Urothelium cell line (cell line): ENCODE measurements around the gene CLEC2L.

ENCODE experiments used
- DNase-seq: peaks from one replicate; pipeline ENCODE4 v3.0.0; 2011; ENCODE audit warnings: low spot score, mixed read lengths
- FAIRE-seq: peaks from 2 replicates; lab custom pipeline; 2011; peaks lifted over from hg19 to GRCh38; lab: Jason Lieb, UNC

CLEC2L gene

DNA sequence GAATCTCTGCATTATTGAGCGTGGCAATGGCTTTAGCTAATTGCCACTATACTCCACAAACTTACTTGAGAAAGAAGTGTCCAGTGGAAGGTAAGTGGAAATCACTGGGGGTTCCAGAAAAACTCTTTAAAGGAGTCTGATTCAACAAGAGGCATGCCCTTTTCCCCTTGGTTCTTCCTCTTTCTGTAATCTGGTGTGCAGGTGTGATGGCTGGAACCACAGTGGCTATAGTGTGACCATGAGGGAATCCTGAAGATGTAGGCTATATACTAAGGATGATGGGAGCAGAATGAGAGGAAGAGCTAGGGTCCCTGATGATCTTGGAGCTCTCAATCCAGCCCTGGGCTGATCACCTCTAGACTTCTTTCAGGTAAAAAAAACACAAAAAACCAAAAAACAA, 2.0 kb upstream of the CLEC2L start:
- FAIRE-seq: no peak
- DNase-seq: no peak

DNA sequence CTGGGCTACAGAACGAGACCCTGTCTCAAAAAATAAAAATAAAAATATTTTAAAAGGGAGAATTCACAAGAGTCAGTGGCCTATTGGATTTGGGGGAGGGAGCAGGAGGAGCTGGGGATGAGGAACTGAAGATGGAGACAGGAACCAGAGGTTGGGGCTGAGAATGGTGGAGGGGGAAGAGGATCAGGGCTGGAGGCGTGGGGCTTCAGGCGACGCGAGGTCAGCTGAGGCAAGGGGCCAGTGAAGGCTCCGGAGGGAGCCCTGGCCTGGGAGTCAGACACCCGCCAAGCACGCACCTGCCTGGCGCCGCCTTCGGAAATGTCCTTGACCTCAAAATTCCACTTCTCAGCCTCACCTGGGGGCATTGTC, 671 bp upstream of the CLEC2L start:
- DNase-seq (no peak), FAIRE-seq (no peak)

DNA sequence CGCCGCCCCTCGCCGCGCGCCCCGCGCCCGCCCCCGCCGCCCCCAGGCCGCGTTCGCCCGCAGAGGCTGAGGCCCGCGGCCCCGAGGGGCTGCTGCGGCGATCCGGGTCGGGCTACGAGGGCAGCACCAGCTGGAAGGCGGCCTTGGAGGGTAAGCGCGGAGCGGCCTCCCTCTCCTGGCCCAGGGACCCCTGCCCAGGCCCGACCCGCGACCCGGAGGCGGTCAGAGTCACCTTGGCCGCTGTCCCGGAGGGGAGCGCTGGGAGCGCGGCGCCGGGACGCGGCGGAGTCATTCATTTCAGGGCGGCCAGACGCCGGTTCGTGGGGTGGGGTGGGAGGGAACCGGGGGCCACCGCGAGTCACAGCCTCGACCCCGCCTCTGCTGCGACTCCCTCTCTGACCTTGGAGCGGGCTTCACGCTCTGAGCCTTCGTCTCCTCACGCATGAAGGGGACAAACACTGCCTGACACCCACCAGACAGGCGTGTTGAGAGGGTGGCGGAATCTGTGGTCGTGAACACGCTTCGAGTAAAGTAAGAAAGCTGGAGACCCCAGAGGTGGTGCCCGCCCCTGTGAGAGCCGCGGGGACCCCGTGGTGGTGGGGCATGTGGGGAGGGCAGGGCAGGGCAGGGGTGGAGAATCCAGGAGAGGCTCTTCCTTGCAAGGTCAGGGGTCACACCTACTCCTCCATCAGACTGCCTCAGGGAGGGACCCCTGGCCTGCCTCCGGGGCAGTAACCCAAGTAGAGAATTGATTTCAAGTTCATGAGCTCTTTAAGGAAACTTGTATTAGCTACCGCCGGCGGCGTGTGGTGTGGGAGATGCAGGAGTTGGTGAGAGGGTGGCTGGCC, 707 bp downstream of the CLEC2L start:
- FAIRE-seq: no peak
- DNase-seq: no peak

DNA sequence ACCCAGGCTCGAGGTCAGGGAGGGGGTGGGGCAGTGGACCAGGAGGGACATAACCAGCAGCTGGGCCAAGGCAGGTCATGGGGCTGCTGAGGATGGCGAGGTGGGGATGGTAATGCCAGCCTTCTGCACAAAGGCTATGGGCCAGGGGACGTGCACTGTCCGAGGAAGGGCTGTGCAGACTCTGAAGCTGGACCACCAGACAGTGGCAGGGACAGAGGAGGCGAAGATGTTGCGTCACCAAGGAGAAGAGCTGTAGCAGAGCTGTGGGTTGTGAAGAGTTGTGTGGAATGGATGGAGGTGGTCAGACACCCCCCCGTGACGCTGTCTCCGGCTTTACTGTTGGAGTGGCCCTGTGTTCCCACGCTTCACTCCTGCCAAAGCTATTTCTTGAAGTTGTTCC, 1.8 kb downstream of the CLEC2L start:
- FAIRE-seq (no peak), DNase-seq (no peak)

DNA sequence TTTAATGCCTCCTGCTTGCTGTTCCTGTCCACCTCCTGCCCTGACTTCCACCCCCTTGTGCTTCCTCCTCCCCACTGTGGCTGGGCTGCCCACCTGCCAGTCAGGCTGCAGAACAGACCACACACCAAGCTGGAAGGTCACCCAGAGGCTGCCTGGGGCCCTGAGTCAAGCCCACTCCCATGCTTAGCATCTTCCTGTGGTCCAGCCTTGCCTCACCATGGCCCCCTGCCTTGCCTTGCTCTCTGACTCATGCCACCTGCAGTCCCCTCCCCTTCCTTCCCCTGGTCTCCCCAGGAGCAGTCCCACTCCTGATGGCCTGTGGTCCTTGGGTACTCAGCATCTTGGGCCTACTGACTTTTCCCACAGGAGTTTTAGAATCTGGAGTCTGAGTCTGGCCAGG, 2.3 kb downstream of the CLEC2L start:
- FAIRE-seq (no peak), DNase-seq (no peak)

DNA sequence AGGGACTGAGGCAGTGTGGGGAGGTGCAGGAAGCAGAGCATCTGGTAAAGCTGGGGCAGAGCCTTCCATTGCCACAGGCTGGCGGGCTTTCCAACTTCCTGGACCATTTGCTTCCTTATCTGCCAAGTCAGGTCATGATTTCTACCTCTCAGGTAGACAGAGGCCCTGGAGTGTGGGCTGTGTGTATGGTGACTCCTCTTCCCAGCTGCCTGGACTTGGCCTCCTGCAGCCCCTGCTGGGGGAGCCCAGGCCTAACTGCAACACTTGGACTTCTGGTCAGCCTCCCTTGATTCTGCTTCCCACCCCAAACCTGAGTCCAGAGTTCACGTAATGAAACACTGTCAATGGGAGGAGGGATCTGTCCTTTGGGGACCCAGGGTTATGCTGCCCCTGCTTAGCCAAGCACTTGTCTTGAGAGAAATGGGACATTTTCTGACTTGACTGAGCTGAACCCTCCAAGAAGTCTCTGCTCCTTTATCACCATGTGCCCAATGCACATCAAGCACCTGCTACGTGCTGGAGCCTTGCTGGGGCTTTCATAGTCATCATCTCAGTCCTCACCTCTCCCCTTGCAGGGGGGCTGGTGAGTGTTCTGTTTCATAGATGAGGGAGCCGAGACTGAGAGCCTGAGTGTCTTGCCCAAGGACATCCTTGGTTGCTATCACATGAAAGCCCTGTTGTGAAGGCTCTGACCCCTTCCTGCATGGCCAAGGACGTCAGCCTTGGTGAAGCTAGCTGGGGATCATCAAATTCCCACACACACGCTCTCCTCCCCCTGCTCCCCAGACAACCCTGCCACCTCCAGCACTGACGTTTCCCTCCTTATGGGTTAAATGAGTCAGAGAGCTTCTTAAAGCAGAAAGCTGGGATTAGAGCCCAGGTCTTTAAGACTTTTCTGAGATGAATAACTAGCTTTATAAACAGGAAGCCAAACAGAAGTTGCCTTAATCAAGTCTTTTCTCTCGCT, 3.4 kb downstream of the CLEC2L start:
- FAIRE-seq (no peak), DNase-seq (no peak)

DNA sequence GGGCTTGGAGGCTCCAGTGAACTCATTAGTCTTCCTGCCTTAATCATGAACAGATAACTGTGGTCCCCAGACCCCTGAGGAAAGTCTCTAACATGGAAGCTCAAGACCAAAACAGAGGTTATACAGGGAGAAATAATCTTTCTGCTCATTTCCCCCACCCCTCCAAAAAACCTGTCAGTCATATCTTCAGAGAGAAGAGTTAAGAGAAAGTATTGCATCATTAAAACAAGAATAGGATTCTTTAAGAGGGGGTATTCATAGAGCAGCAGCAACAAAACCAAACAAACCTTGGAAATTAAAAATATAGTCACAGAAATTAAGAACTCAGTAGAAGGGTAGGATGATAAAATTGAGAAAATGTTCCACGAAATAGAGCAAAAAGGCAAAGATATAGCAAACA, 7.6 kb downstream of the CLEC2L start:
- no peak for FAIRE-seq
- no peak for DNase-seq

DNA sequence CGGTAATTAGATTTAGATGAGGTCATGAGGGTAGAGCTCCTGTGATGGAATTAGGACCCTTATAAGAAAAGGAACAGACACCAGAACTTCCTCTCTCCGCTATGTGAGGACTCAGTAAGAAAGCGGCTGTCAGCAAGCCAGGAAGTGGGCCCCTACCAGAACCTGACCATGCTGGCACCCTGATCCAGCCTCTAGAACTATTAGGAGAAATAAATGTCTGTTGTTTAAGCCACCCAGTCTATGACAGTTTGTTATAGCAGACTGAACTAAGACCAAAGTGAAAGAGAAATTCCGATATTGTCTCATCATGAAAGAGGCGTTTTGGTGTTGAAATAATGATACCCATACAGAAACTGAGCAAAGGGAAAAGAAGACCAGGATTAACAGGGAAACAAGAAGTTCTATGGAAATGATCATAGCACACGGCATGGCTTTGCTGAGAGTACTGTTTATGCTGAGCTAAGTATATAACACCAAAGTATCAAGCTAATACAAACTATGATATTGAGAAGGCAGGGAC, 9.2 kb downstream of the CLEC2L start:
- no peak for DNase-seq
- no peak for FAIRE-seq

DNA sequence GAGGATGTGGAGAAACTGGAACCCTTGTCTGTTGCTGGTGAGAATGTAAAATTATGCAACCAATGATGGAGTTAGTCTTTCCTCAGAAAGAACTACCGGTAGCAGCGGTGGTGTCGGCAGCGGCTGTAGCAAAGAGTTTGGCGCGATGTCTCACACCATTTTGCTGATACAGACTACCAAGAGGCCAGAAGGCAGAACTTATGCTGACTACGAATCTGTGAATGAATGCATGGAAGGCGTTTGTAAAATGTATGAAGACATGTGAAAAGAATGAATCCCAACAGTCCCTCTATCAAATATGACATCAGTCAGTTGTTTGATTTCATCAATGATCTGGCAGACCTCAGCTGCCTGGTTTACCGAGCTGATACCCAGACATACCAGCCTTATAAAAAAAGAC, 10.6 kb downstream of the CLEC2L start:
- DNase-seq: no peak
- FAIRE-seq: no peak

DNA sequence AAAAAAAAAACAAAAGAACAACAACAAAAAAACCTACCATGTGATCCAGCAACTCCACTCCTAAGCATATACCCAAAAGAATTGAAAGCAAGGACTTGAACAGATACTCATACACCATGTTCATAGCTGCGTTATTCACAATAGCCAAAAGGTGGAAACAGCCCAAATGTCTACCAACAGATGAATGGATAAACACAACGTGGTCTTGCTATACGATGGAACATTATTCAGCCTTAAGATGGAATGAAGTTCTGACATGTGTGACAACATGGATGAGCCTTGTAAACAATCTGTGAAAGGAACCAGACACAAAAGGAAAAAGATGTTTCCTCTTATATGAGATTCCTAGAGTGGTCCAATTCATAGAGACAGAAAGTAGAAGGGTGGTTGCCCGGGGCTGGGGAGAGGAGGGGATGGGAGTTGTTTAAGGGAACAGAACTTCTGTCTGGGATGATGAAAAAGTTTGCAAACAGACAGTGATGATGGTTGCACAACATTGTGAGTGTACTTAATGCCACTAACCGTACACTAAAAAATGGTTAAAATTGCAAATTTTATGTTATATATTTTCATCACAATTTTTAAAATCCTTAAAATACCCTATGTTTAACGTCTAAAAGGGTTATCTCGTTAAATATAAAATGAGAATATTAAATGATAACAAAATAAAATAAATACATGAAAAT, 11.6 kb downstream of the CLEC2L start:
- FAIRE-seq (no peak), DNase-seq (no peak)

DNA sequence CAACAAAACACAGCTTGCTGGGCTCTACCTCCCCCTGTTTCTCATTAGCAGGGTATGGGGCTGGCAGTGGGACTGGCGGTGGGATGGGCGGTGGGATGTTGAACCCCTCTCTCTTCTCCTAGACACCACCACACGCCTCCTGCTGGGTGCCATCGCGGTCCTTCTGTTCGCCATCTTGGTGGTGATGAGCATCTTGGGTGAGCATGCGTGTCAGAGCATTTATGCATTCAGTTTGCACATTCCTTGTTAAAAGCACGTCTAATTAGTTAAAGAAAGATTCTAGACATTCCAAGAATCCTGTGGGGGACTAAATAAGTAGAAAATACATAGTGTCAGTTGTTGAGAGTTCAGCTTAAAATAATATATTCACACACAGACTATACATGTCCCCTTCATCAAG, 12.7 kb downstream of the CLEC2L start:
- DNase-seq (no peak), FAIRE-seq (no peak)

DNA sequence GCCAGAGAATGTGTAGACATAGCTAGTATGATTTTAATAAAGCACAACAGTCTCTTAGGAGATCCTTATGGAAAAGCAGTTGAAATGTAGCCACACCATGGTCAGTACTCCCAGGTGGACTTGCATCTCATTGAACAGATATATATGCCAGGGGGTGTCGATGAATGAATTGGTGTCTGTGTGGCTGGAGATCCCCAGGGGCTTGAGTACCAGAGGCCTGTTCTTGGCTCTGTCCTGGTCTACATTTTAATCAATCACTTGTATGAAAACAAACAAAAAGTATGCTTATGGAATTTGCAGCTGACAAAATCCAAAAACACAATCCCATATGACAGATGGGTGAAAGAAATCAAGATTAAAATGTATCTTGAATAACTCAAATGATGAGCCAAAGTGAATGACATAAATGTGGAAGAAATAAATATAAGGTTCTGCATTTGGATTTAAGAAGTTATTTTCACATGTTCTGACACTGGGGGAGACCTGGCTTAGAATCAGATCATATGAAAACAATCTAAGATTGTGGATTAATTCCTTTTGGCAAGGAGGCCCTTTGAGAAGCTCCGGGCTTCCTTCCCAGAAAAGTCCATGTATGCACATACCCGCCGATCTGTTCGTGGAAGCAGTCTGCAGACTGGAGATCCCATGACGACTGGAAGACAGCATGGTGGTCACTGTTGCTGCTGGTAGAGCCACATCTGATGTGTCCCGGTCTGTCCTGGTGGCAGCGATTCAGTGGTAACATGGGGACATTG, 15.6 kb downstream of the CLEC2L start:
- FAIRE-seq (no peak), DNase-seq (no peak)

DNA sequence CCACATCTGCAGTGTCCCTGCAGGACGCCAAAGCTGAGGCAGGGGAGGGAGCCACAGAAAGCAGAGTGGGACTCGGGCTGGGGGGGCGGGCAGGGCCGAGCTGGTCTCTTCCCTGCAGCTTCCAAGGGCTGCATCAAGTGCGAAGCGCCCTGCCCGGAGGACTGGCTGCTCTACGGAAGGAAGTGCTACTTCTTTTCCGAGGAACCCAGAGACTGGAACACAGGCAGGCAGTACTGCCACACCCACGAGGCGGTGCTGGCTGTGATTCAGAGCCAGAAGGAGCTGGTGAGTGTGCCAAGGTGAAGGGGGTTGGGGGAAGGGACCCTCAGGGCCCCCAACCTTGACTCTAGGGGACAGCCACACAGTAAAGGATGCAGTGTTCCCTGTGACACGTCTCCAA, 16.7 kb downstream of the CLEC2L start:
- DNase-seq (no peak), FAIRE-seq (no peak)

DNA sequence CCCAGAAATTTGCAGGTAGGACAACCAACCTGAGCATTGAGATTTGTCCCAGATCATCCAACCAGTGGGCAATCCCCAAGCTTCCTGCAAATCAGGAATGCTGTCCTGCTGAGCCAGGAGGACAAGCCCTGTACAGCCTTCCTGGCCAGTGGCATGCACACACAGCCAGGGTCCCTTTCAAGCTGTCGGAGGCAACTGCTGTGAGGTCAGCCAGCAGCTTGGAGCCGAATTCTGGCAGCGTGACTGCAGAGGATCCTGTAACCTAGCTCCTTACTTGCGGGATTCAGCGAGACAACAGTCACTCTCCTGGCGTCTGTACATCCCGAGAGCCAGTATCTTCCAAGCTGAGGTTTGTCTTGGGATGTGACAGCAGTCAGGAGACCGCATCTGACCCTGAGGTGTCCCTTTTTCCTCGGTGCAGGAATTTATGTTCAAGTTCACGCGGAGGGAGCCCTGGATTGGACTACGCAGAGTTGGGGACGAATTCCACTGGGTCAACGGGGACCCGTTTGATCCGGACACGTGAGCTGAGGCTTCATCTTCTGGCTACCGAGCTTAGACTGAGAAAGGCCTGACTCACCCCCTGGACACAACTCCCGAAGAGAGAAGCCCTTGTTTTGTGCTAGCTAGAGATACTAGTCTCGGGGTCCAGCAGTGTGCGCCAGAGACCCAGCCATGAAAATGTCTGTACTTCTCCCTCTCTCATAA, 18.3 kb downstream of the CLEC2L start:
- FAIRE-seq (no peak), DNase-seq (no peak)

DNA sequence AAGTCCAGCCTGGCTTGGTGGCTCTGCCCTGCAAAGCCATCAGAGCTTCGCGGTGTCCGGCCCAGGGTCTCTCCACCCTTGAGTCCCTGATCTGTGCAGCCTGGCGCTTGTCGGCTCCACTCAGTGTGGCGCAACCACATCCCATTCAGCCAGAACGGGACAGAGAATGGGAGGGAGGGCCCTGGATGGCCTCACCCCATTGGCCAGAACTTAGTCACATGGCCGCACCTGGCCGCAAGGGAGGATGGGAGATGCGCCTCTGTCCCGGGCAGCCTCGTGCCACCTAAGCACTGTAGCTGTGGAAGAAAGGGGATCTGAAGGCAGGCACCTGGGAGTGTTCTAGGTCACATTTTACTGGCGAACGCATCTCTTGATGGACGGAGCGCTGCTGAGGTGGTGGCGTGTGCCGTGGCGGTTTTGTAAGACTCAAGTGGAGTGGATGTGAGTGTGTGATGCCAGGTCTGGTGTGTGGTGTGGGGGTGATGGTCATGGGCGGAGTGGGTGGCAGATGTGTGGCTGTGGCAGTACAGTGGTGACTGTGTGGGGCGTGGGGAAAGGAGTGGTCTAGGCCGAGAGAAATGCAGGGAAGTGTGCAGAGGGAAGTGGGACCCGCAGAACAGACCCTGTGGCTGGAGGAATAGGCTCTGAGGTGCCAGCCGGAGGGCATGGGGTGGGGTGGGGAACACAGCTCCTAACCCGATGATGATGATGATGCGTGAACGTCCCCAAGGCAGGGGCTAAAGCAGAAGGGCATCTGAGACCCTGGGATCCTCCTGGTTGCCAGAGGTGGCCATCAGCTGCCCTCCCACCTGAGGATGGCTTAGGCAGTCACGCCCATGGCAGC, 19.0 kb downstream of the CLEC2L start:
- no peak for FAIRE-seq
- no peak for DNase-seq

DNA sequence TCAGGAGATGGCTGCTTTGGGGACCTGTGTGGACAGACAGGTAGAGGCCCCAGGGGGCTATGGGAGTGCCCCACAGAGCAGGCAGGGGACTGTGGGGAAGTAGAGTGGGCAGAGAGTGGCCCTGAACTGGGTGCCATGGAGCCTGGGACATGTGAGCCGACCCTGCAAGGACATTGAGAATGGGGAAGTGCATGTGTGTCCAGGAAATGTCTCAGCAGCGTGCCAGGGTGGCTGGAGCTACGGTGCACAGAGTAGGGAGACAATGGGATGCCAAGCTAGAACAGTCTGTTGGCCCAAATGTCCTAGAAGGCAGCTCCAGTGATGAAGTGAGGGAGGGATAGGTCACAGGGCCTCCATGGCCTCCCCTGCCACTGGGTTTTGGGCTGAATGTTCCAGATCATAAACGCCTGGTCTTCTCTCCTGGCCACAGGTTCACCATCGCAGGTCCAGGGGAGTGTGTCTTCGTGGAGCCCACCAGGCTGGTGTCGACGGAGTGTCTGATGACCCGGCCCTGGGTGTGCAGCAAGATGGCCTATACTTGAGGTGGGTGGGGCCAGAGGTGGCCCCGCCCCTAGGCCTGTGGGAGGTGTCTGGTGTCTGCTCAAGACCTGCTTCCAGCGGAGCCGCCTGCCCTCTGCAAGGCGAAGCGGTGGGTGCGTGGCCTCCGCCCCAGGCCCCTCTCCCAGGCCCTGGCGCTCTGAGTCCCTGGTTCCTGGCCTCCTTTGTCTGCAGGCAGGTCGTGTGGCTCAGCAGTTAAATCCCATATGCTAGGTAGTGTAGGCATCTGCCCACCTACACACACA, 20.5 kb downstream of the CLEC2L start:
- FAIRE-seq (no peak), DNase-seq (no peak)

DNA sequence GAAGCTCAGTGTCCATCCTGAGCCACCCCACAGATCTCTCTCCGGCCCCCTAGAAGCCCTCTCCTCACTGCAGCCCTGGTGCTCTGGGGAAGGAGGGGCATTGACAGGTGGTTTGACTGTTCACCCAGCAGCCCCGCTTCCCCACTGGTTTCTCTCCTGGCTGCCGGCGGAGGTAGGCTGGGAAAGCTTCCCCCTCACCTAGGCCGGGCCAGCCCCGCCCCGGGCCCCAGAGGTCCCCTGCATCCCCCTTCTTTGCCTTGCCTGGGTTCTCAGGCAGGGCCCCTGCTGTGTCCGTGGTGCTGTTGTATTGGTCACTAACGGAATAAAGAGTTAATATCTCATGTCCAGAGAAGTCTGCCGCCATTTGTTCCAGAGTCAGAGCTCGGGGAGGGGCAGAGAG, 21.2 kb downstream of the CLEC2L start:
- no peak for FAIRE-seq
- DNase-seq: no peak
